Right atrium auricular region (tissue), 2 donors: ENCODE results near the gene ZCCHC17. TPM values are rescaled to one million over a fixed set of nuclear protein-coding genes. Genes with fewer than 3 reads are reported as not detected.
A peak's percentile ranks its signal among the peaks of the same experiment; 100 is the strongest.

Experiments used
- DNase-seq: peaks from one replicate; pipeline ENCODE4 v3.0.0-alpha.2; 2019; ENCODE audit warnings: low spot score
- H3K27ac ChIP-seq, 2 donors: fragments of 200-600 bp; sonication (generic); 1 replicate in 1 of 2; 2 replicates in 1 of 2; pipeline ENCODE4 v1.5.1; 2016 to 2019
- H3K27me3 ChIP-seq, 2 donors: fragments of 200-600 bp; sonication (generic); one replicate each; pipeline versions ENCODE4 v1.5.1 to v1.6.0; 2017 to 2019
- H3K36me3 ChIP-seq: fragments of 200-600 bp; sonication (generic); one replicate; pipeline ENCODE4 v1.5.1; 2016
- H3K4me1 ChIP-seq, 2 donors: fragments of 200-600 bp; sonication (generic); one replicate each; pipeline versions ENCODE4 v1.5.1 to v1.6.0; 2017 to 2019
- H3K4me3 ChIP-seq, 2 donors: fragments of 200-600 bp; sonication (generic); 1 replicate in 1 of 2; 2 replicates in 1 of 2; pipeline ENCODE4 v1.5.1; 2017 to 2019; ENCODE audit warnings: mild to moderate bottlenecking in 1 of 2, moderate library complexity in 1 of 2
- H3K9me3 ChIP-seq, 2 donors: fragments of 200-600 bp; sonication (generic); one replicate each; pipeline ENCODE4 v1.5.1; 2019
- CTCF ChIP-seq, 2 donors: fragments of 200-600 bp; sonication (generic); IDR thresholded peaks; one replicate each; pipeline ENCODE4 v1.5.1; 2019; ENCODE audit warnings: antibody characterized with exemption in 2 of 2
- total RNA-seq, 2 donors: library from RNA; depleted of rRNA; stranded (reverse); fragments of >200 nt; gene quantifications; one replicate each; pipeline ENCODE4 v1.1.0, GENCODE V29; 2016

ZCCHC17 gene
- total RNA-seq, 2 donors from 2014 or later, result 12.7 to 13.3 TPM

- Histone ChIP-seq H3K27me3 (no peaks in the 10 kb centered on the region), H3K4me3 (peak within 1 kb of the TSS; percentile 64 to 72), H3K4me1 (peaks cover 0 to 15% of the 10 kb centered on the region in 2 donors), H3K36me3 (no peaks in the 10 kb centered on the region), H3K9me3 (no peaks in the 10 kb centered on the region), H3K27ac (peak within 1 kb of the TSS; percentile 57 to 66)
- TF ChIP-seq CTCF (IDR thresholded peaks at IDR 0.05), result no peak
- DNase-seq, result no peak
Measured at GRCh38 chr1:31412732-31413404, 116.0 kb downstream of the ZCCHC17 start, which contains the start of gene SERINC2. Gene SERINC2 (plus strand): TSS chr1:31413213. CDS start chr1:31413266, 53 bp downstream.

- no peaks in the 10 kb centered on the region for H3K36me3 ChIP-seq
- H3K9me3 ChIP-seq, result no peaks in the 10 kb centered on the region
- TF ChIP-seq CTCF (IDR thresholded peaks at IDR 0.05), result no peak
- peak overlapping the region; percentile 64 to 72 for H3K4me3 ChIP-seq
- H3K27me3 ChIP-seq, result no peaks in the 10 kb centered on the region
- peak overlapping the region; percentile 57 to 66 for H3K27ac ChIP-seq
- peak; percentile 69 for DNase-seq
- H3K4me1 ChIP-seq, result peaks cover 0 to 15% of the 10 kb centered on the region in 2 donors
Measured at GRCh38 chr1:31413405-31414001, 116.7 kb downstream of the ZCCHC17 start.

Other genes starting within 250 kb of the ZCCHC17 start
- gene PUM1, start 231.3 kb upstream of the ZCCHC17 start, total RNA-seq, result 10 to 100 TPM; 51.2 to 68.8 TPM
- not detected for gene NKAIN1, start 57.1 kb upstream of the ZCCHC17 start, total RNA-seq
- 10 to 100 TPM; 20.6 to 20.7 TPM for gene SNRNP40, start 244 bp upstream of the ZCCHC17 start, total RNA-seq
- gene FABP3, start 76.0 kb downstream of the ZCCHC17 start, total RNA-seq, result 1,000 to 10,000 TPM; 3,211 to 3,527 TPM
- 1 to 10 TPM in 1 of 2 donors, under 1 TPM in 1; 0.70 to 3.8 TPM for gene SERINC2, start 116.2 kb downstream of the ZCCHC17 start, total RNA-seq